Measurements from ENCODE around the gene TEAD1. TPM values are rescaled to one million over a fixed set of nuclear protein-coding genes. Genes with fewer than 3 reads are reported as not detected.

The TEAD1 gene
- total and polyA plus RNA-seq, 10 of the 15 experiments (the other 5 are each of a cell fraction or from before 2014, with no cell fraction given): 0.01 to 0.59 (median 0.04) TPM; not detected in 6

DNA sequence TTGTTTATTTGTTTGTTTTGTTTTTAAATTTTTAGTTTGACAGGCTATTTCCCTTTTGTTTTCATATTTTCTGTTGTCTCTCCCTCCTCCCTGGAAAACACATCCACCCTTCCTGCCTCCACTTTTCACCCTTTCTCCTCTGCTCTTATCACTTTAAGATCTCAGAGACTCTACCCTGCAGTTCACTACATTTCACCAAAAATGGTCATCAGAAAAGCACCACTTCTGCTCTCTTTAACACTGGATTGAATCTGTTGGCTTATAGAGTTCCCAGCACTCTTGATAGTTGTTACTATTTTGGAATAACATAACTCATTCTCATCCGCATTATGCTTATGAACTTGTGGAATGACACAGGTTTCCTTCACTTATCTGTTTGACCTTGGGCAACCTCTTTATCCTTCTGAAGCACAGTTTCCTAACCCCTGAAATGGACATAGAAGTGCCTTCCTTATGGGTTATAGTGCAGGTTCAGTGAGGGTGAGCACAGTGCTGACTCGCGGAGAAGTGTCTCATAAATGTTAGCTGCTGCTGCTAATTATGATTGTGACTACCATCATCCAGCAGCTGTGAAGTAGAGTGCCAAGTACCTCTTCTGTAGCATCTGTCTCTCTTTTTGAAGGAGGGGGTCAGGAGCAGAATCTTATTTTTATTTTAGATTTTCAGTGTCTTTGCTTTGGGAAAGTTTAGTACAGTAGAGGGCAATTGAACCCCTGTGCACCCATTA, 15.0 kb downstream of the TEAD1 start:
- Histone ChIP-seq H3K27ac (ENCODE audit: control insufficient read depth, insufficient read depth) (no peak overlapping the region), H4K20me1 (ENCODE audit: control insufficient read depth, insufficient read depth) (no peaks in the 10 kb centered on the region), H3K27me3 (replicated peaks in 1 of 2; ENCODE audit: control insufficient read depth in 2 of 2, insufficient read depth in 2 of 2, low read length in 1 of 2) (peaks cover 0 to 10% of the 10 kb centered on the region in 2 experiments), H3K4me1 (ENCODE audit: control insufficient read depth, insufficient read depth, low read length) (no peaks in the 10 kb centered on the region), H3K4me2 (ENCODE audit: control insufficient read depth, insufficient read depth) (no peak overlapping the region), H3K4me3 (no peak overlapping the region), H2AFZ (ENCODE audit: control insufficient read depth, low read depth, low read length) (no peak overlapping the region), H3K79me2 (ENCODE audit: control insufficient read depth, insufficient read depth, low read length) (no peaks in the 10 kb centered on the region), H3K9ac (ENCODE audit: control insufficient read depth, insufficient read depth, low read length) (no peak overlapping the region), H3K9me3 (replicated peaks; ENCODE audit: control insufficient read depth, insufficient read depth, low read length) (no peaks in the 10 kb centered on the region), H3K36me3 (ENCODE audit: control insufficient read depth in 2 of 2, insufficient read depth in 2 of 2, low read length in 1 of 2) (no peaks in the 10 kb centered on the region)
- DNase-seq (ENCODE audit: low read depth, low spot score) (no peak), ATAC-seq (no peak), FAIRE-seq (no peak)
- CTCF ChIA-PET: no interaction called here
- in situ Hi-C loops (cut with MboI): no loop called here
- RAD21 ChIA-PET (ENCODE audit: unreplicated experiment): no interaction called here
- BruUV-seq (replicated peaks): no TSS peak
- SMC1A ChIA-PET (ENCODE audit: uncharacterized antibody, unreplicated experiment): no interaction called here
- intact Hi-C loops (cut with micrococcal nuclease; ENCODE audit: unreplicated experiment): no loop called here
- no peak for TF ChIP-seq HDAC6 (IDR thresholded peaks at IDR 0.05; ENCODE audit: unreplicated experiment)
- no peak for TF ChIP-seq RAD51 (IDR thresholded peaks at IDR 0.05)
- 98% methylated on average over 3 of the region's 3 CpGs for WGBS (ENCODE audit: insufficient coverage, insufficient replicate concordance, low lambda C conversion rate, missing lambda C conversion rate)
- POLR2A ChIA-PET: no interaction called here

- BruUV-seq (replicated peaks): no TSS peak
- Histone ChIP-seq H3K4me3 (no peak overlapping the region), H3K4me1 (ENCODE audit: control insufficient read depth, insufficient read depth, low read length) (no peaks in the 10 kb centered on the region), H4K20me1 (ENCODE audit: control insufficient read depth, insufficient read depth) (no peaks in the 10 kb centered on the region), H3K79me2 (ENCODE audit: control insufficient read depth, insufficient read depth, low read length) (no peaks in the 10 kb centered on the region), H3K36me3 (ENCODE audit: control insufficient read depth in 2 of 2, insufficient read depth in 2 of 2, low read length in 1 of 2) (no peaks in the 10 kb centered on the region), H3K27me3 (replicated peaks in 1 of 2; ENCODE audit: control insufficient read depth in 2 of 2, insufficient read depth in 2 of 2, low read length in 1 of 2) (peaks cover 0 to 10% of the 10 kb centered on the region in 2 experiments), H3K4me2 (ENCODE audit: control insufficient read depth, insufficient read depth) (no peak overlapping the region), H2AFZ (ENCODE audit: control insufficient read depth, low read depth, low read length) (no peak overlapping the region), H3K27ac (ENCODE audit: control insufficient read depth, insufficient read depth) (no peak overlapping the region), H3K9me3 (replicated peaks; ENCODE audit: control insufficient read depth, insufficient read depth, low read length) (no peaks in the 10 kb centered on the region), H3K9ac (ENCODE audit: control insufficient read depth, insufficient read depth, low read length) (no peak overlapping the region)
- FAIRE-seq (no peak), DNase-seq (ENCODE audit: low read depth, low spot score) (no peak), ATAC-seq (no peak)
- SMC1A ChIA-PET (ENCODE audit: uncharacterized antibody, unreplicated experiment): interaction anchor here (0.6 to 1.3 kb wide), 2 partner anchors 13 to 555 kb away, joined by 3 to 4 read pairs; no protein-coding TSS in a partner anchor
- POLR2A ChIA-PET: no interaction called here
- 70% methylated on average over 8 of the region's 8 CpGs for WGBS (ENCODE audit: insufficient coverage, insufficient replicate concordance, low lambda C conversion rate, missing lambda C conversion rate)
- intact Hi-C loops (cut with micrococcal nuclease; ENCODE audit: unreplicated experiment): no loop called here
- CTCF ChIA-PET: interaction anchor here (0.6 kb wide), 1 partner anchor 80 kb away, joined by 3 read pairs; no protein-coding TSS in a partner anchor
- in situ Hi-C loops (cut with MboI): no loop called here
- RAD21 ChIA-PET (ENCODE audit: unreplicated experiment): no interaction called here
- TF ChIP-seq, protein P1, sequence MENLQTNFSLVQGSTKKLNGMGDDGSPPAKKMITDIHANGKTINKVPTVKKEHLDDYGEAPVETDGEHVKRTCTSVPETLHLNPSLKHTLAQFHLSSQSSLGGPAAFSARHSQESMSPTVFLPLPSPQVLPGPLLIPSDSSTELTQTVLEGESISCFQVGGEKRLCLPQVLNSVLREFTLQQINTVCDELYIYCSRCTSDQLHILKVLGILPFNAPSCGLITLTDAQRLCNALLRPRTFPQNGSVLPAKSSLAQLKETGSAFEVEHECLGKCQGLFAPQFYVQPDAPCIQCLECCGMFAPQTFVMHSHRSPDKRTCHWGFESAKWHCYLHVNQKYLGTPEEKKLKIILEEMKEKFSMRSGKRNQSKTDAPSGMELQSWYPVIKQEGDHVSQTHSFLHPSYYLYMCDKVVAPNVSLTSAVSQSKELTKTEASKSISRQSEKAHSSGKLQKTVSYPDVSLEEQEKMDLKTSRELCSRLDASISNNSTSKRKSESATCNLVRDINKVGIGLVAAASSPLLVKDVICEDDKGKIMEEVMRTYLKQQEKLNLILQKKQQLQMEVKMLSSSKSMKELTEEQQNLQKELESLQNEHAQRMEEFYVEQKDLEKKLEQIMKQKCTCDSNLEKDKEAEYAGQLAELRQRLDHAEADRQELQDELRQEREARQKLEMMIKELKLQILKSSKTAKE (IDR thresholded peaks at IDR 0.05; ENCODE audit: low read depth, poor library complexity, severe bottlenecking): no peak
- no peak for TF ChIP-seq ZNF687 (IDR thresholded peaks at IDR 0.05)
- TF ChIP-seq, protein P2, sequence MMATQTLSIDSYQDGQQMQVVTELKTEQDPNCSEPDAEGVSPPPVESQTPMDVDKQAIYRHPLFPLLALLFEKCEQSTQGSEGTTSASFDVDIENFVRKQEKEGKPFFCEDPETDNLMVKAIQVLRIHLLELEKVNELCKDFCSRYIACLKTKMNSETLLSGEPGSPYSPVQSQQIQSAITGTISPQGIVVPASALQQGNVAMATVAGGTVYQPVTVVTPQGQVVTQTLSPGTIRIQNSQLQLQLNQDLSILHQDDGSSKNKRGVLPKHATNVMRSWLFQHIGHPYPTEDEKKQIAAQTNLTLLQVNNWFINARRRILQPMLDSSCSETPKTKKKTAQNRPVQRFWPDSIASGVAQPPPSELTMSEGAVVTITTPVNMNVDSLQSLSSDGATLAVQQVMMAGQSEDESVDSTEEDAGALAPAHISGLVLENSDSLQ (IDR thresholded peaks at IDR 0.05): no peak
- TF ChIP-seq, protein P3, sequence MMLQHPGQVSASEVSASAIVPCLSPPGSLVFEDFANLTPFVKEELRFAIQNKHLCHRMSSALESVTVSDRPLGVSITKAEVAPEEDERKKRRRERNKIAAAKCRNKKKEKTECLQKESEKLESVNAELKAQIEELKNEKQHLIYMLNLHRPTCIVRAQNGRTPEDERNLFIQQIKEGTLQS (IDR thresholded peaks at IDR 0.05; ENCODE audit: borderline replicate concordance, extremely low read depth, low read depth, low read length): no peak
- no peak for TF ChIP-seq MEF2B (IDR thresholded peaks at IDR 0.05; ENCODE audit: partially characterized antibody, poor library complexity, severe bottlenecking)
- TF ChIP-seq PAX5 (IDR thresholded peaks at IDR 0.05; ENCODE audit: borderline replicate concordance, low read depth, low read length): no peak
Observed at GRCh38 chr11:12690663-12691062, 16.4 kb downstream of the TEAD1 start.
